A549 treated with CpdA at 1 μM for 4 hours (cell line): ENCODE measurements around the gene RABGGTA. TPM values are rescaled to one million over a fixed set of nuclear protein-coding genes. Genes with fewer than 3 reads are reported as not detected.

Experiments used
- total RNA-seq: library from RNA; stranded (reverse); fragments of 200-300 nt; extraction: Qiagen RNA extraction; gene quantifications from 5 replicates; pipeline ENCODE4 v1.2.3, GENCODE V29; 2022; ENCODE audit warnings: low read depth

Gene RABGGTA
- total RNA-seq: 15.9 to 17.8 TPM (median 17.5 TPM) in 5 replicates

GRCh38 chr14:24271134-24271833 lies at the start of gene RABGGTA:
TSS of gene RABGGTA (minus strand) at chr14:24271597. CDS start at chr14:24271115, 482 bp downstream.

GRCh38 chr14:24310646-24311604 lies 39.5 kb upstream of the RABGGTA start, which contains the start of gene LTB4R:
TSS of gene LTB4R (plus strand) at chr14:24311502. CDS start at chr14:24315652, 4,150 bp downstream.

GRCh38 chr14:24309538-24310264 lies 38.3 kb upstream of the RABGGTA start, which contains the start of gene LTB4R2:
TSS of gene LTB4R2 (plus strand) at chr14:24310140. CDS start at chr14:24310665, 525 bp downstream.

GRCh38 chr14:24307575-24308341 lies 36.4 kb upstream of the RABGGTA start, which contains the start of gene CIDEB:
TSS of gene CIDEB (minus strand) at chr14:24307977. CDS start at chr14:24307858, 119 bp downstream.

GRCh38 chr14:24299255-24300191 lies 28.1 kb upstream of the RABGGTA start, which contains the start of the genes DHRS1 and NOP9:
TSS of gene DHRS1 (minus strand) at chr14:24299780. CDS start at chr14:24299106, 674 bp downstream.
TSS of gene NOP9 (plus strand) at chr14:24299850. CDS start at chr14:24299955, 105 bp downstream.

GRCh38 chr14:24262821-24263733 lies 8.3 kb downstream of the RABGGTA start, which contains the start of gene TGM1:
TSS of gene TGM1 (minus strand) at chr14:24263177. CDS start at chr14:24262352, 825 bp downstream.

GRCh38 chr14:24232645-24233537 lies 38.5 kb downstream of the RABGGTA start, which contains the start of gene GMPR2:
TSS of gene GMPR2 (plus strand) at chr14:24232929. CDS start at chr14:24233254, 325 bp downstream.

GRCh38 chr14:24232121-24232644 lies 39.2 kb downstream of the RABGGTA start, which contains the start of gene NEDD8:
TSS of gene NEDD8 (minus strand) at chr14:24232367. CDS start at chr14:24232267, 100 bp downstream.

Other genes with a start within 250 kb of the RABGGTA start
- 0.38 to 0.56 TPM (median 0.45 TPM) in 5 replicates for gene CARMIL3, start 219.6 kb downstream of the RABGGTA start, total RNA-seq
- not detected in 5 replicates for gene CPNE6, start 200.0 kb downstream of the RABGGTA start, total RNA-seq
- 18.2 to 20.8 TPM (median 19.0 TPM) in 5 replicates for gene PCK2, start 177.3 kb downstream of the RABGGTA start, total RNA-seq
- gene DCAF11, start 156.8 kb downstream of the RABGGTA start, total RNA-seq: 20.4 to 24.2 TPM (median 21.1 TPM) in 5 replicates
- 0.48 to 1.2 TPM (median 1.0 TPM) in 5 replicates for gene NRL, start 156.6 kb downstream of the RABGGTA start, total RNA-seq
- 0.13 TPM in 1 of 5 replicates, not detected in the others for gene FITM1, start 140.9 kb downstream of the RABGGTA start, total RNA-seq
- gene PSME1, start 135.4 kb downstream of the RABGGTA start, total RNA-seq: 165 to 182 TPM (median 174 TPM) in 5 replicates
- gene EMC9, start 130.0 kb downstream of the RABGGTA start, total RNA-seq: 48.8 to 64.4 TPM (median 62.6 TPM) in 5 replicates
- 175 to 204 TPM (median 181 TPM) in 5 replicates for gene PSME2, start 125.0 kb downstream of the RABGGTA start, total RNA-seq
- 21.0 to 29.8 TPM (median 27.3 TPM) in 5 replicates for gene RNF31, start 124.1 kb downstream of the RABGGTA start, total RNA-seq
- 17.3 to 22.2 TPM (median 20.2 TPM) in 5 replicates for gene IRF9, start 110.3 kb downstream of the RABGGTA start, total RNA-seq
- gene REC8, start 99.5 kb downstream of the RABGGTA start, total RNA-seq: 3.7 to 7.0 TPM (median 4.8 TPM) in 5 replicates
- 76.9 to 102 TPM (median 78.5 TPM) in 5 replicates for gene IPO4, start 82.8 kb downstream of the RABGGTA start, total RNA-seq
- gene TM9SF1, start 76.2 kb downstream of the RABGGTA start, total RNA-seq: 63.8 to 71.3 TPM (median 70.1 TPM) in 5 replicates
- not detected in 5 replicates for gene TSSK4, start 65.9 kb downstream of the RABGGTA start, total RNA-seq
- gene CHMP4A, start 58.1 kb downstream of the RABGGTA start, total RNA-seq: 78.2 to 95.9 TPM (median 81.6 TPM) in 5 replicates
- gene MDP1, start 55.5 kb downstream of the RABGGTA start, total RNA-seq: 28.2 to 30.5 TPM (median 28.9 TPM) in 5 replicates
- gene NEDD8, start 39.2 kb downstream of the RABGGTA start, total RNA-seq: 443 to 489 TPM (median 464 TPM) in 5 replicates
- gene GMPR2, start 38.7 kb downstream of the RABGGTA start, total RNA-seq: 54.6 to 64.7 TPM (median 59.1 TPM) in 5 replicates
- 33.6 to 39.6 TPM (median 38.4 TPM) in 5 replicates for gene TINF2, start 29.0 kb downstream of the RABGGTA start, total RNA-seq
- gene TGM1, start 8.4 kb downstream of the RABGGTA start, total RNA-seq: 0.48 to 1.2 TPM (median 1.2 TPM) in 5 replicates
- gene DHRS1, start 28.2 kb upstream of the RABGGTA start, total RNA-seq: 10.3 to 13.4 TPM (median 11.5 TPM) in 5 replicates
- 15.1 to 19.5 TPM (median 18.5 TPM) in 5 replicates for gene NOP9, start 28.3 kb upstream of the RABGGTA start, total RNA-seq
- gene CIDEB, start 36.4 kb upstream of the RABGGTA start, total RNA-seq: 0.18 to 0.50 TPM (median 0.32 TPM) in 5 replicates
- gene LTB4R2, start 38.5 kb upstream of the RABGGTA start, total RNA-seq: 2.9 to 7.2 TPM (median 3.7 TPM) in 5 replicates
- gene LTB4R, start 39.9 kb upstream of the RABGGTA start, total RNA-seq: 5.3 to 7.0 TPM (median 6.2 TPM) in 5 replicates
- not detected in 5 replicates for gene ADCY4, start 63.5 kb upstream of the RABGGTA start, total RNA-seq
- not detected in 5 replicates for gene RIPK3, start 68.4 kb upstream of the RABGGTA start, total RNA-seq
- 0.07 to 0.40 TPM (median 0.22 TPM) in 5 replicates for gene NFATC4, start 96.6 kb upstream of the RABGGTA start, total RNA-seq
- gene NYNRIN, start 127.4 kb upstream of the RABGGTA start, total RNA-seq: 0.13 to 0.48 TPM (median 0.16 TPM) in 5 replicates
- 1.3 to 1.6 TPM (median 1.5 TPM) in 5 replicates for gene CBLN3, start 158.1 kb upstream of the RABGGTA start, total RNA-seq
- gene KHNYN, start 158.4 kb upstream of the RABGGTA start, total RNA-seq: 25.0 to 31.2 TPM (median 29.2 TPM) in 5 replicates
- gene SDR39U1, start 171.2 kb upstream of the RABGGTA start, total RNA-seq: 33.4 to 54.6 TPM (median 51.3 TPM) in 5 replicates
- not detected in 5 replicates for gene CMA1, start 236.7 kb upstream of the RABGGTA start, total RNA-seq